HEK293 (cell line): ENCODE measurements around the gene NANOS2.

ENCODE experiments used
- ZEB2 ChIP-seq: fragments of 450-650 bp; formaldehyde crosslinking; IDR thresholded peaks from 2 replicates; pipeline ENCODE4 v1.5.1; 2016; ENCODE audit warnings: missing biosample characterization, missing genetic modification characterization
- TF ChIP-seq, protein P1 (sequence below): fragments of 450-650 bp; formaldehyde crosslinking; IDR thresholded peaks from 2 replicates; pipeline ENCODE4 v1.5.1; 2016; ENCODE audit warnings: missing biosample characterization, missing genetic modification characterization
- TF ChIP-seq, protein P2 (sequence below): fragments of 450-650 bp; formaldehyde crosslinking; IDR thresholded peaks from 2 replicates; pipeline ENCODE4 v1.5.1; 2016; ENCODE audit warnings: missing biosample characterization, missing genetic modification characterization

DNA sequence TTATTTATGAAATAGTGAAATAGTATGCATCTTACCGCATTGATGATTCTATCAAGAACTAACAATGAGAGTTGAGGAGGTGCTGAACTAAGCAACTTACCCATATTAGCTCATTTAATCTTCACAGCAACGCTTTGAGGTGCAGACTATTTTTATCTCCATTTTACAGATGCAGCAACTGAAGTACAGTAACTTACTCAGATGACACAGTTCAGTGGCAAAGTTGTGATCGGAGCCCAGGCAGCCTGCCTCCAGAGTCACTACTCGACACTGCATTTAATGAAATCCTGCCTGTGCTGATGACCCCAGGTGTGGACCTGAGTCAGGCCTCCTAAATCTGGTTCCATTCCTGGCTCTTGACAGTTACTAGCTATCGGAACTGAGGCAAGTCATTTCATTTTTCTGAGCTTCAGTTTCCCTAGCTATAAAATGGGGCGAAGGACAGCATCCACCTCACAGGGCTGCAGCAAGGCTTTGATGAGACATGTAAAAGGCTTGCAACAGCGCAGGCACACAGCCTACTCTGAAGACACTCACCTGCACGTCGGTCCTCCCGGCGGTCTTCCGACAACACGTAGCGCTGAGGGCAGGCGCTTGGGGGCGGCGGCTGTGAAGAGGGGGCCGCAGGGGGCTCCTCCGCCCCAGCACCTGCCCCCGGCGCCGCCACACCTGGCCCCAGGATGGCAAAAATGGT, 13.7 kb downstream of the NANOS2 start:
- TF ChIP-seq, protein P1, sequence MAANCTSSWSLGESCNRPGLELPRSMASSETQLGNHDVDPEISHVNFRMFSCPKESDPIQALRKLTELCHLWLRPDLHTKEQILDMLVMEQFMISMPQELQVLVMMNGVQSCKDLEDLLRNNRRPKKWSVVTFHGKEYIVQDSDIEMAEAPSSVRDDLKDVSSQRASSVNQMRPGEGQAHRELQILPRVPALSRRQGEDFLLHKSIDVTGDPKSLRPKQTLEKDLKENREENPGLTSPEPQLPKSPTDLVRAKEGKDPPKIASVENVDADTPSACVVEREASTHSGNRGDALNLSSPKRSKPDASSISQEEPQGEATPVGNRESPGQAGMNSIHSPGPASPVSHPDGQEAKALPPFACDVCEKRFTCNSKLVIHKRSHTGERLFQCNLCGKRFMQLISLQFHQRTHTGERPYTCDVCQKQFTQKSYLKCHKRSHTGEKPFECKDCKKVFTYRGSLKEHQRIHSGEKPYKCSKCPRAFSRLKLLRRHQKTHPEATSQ (tag by site-specific recombination) = no peak
- TF ChIP-seq, protein P2, sequence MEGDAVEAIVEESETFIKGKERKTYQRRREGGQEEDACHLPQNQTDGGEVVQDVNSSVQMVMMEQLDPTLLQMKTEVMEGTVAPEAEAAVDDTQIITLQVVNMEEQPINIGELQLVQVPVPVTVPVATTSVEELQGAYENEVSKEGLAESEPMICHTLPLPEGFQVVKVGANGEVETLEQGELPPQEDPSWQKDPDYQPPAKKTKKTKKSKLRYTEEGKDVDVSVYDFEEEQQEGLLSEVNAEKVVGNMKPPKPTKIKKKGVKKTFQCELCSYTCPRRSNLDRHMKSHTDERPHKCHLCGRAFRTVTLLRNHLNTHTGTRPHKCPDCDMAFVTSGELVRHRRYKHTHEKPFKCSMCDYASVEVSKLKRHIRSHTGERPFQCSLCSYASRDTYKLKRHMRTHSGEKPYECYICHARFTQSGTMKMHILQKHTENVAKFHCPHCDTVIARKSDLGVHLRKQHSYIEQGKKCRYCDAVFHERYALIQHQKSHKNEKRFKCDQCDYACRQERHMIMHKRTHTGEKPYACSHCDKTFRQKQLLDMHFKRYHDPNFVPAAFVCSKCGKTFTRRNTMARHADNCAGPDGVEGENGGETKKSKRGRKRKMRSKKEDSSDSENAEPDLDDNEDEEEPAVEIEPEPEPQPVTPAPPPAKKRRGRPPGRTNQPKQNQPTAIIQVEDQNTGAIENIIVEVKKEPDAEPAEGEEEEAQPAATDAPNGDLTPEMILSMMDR (tag by site-specific recombination) = no peak
- no peak for TF ChIP-seq ZEB2 (tag by site-specific recombination)
